ENCODE results near the gene PPP1R15B.
A peak's percentile ranks its signal among the peaks of the same experiment; 100 is the strongest.

The PPP1R15B gene

DNA sequence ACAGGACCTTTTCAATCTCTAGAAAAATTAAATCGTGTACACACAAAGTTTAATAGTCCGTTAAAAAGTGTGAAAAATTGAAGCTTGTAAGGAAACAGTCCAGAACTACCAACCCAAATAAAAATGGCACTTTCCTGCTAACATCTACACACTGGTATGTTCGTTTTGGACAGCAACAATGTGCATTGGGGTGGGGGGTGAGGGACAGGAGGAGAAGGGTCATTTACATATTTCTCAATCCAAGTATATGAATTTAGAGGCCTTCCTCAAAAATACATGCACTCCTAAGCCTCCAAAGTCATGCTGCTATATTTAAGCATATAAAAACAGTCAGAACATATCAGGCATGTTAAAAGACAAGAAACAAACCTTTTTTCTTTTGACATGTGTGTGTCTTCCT lies 2.5 kb downstream of the PPP1R15B start:
- peak overlapping the region; percentile 73 for H3K4me3 ChIP-seq (ENCODE audit: low read depth, low read length)
- TF ChIP-seq, protein P1, sequence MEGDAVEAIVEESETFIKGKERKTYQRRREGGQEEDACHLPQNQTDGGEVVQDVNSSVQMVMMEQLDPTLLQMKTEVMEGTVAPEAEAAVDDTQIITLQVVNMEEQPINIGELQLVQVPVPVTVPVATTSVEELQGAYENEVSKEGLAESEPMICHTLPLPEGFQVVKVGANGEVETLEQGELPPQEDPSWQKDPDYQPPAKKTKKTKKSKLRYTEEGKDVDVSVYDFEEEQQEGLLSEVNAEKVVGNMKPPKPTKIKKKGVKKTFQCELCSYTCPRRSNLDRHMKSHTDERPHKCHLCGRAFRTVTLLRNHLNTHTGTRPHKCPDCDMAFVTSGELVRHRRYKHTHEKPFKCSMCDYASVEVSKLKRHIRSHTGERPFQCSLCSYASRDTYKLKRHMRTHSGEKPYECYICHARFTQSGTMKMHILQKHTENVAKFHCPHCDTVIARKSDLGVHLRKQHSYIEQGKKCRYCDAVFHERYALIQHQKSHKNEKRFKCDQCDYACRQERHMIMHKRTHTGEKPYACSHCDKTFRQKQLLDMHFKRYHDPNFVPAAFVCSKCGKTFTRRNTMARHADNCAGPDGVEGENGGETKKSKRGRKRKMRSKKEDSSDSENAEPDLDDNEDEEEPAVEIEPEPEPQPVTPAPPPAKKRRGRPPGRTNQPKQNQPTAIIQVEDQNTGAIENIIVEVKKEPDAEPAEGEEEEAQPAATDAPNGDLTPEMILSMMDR (IDR thresholded peaks at IDR 0.05; ENCODE audit: insufficient read depth, low read length, missing control alignments), result no peak
- ChIA-PET POLR2A (no interaction called here), CTCF (interaction anchor here (1.3 to 4.9 kb wide), 8 partner anchors 8 to 202 kb away, joined by 4 to 111 read pairs (median 10); partner anchors contain the start of gene PIK3C2B)
- DNase-seq (ENCODE audit: low read depth, low spot score), result no peak

DNA sequence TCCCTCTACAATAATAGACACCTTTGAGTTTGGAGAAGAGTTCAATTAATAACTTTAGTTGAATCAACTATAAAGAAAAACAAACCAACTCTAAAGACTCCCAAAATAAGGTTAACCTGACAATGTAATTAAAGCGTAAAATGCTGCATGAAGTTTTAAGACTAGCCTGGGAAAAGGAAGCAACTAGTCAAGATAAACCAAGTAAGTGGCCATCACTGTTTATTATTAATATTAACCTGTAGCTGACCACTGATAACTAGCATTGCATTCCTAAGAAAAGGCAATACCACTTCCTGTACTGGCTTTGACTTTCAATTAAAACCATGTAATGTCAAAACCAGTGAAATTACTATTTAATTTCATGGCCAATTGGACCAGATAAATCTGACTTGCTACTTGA lies 3.0 kb downstream of the PPP1R15B start:
- ChIA-PET POLR2A (no interaction called here), CTCF (interaction anchor here (0.7 to 4.9 kb wide), 10 partner anchors 9 to 201 kb away, joined by 3 to 111 read pairs (median 7); partner anchors contain the start of genes GOLT1A and PIK3C2B)
- TF ChIP-seq, protein P1 (IDR thresholded peaks at IDR 0.05; ENCODE audit: insufficient read depth, low read length, missing control alignments), result no peak
- no peak for DNase-seq (ENCODE audit: low read depth, low spot score)
- peak overlapping the region; percentile 73 for H3K4me3 ChIP-seq (ENCODE audit: low read depth, low read length)

DNA sequence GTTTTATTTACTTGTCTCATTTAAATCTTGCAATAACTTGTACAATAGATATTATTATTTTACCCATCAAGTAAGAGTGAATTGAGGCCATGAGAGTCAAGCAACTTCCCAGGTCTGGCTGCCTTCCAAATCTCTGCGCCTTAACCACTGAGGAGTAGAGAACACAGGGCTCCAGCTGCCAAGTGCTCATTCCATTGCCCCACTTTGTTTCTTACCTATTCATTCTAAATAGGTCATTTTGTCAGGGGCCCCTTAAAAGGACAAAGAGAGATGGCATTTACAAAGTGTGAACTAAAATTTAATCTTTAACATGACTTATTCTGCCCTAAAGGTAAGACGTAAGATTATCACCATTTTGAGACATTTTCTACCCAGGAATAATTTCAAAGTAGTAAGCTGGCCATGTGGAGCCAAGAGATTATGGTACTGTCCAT lies 3.5 kb downstream of the PPP1R15B start:
- ChIA-PET CTCF (interaction anchor here (0.7 to 4.9 kb wide), 17 partner anchors 9 to 399 kb away, joined by 3 to 111 read pairs (median 6); partner anchors contain the start of genes GOLT1A and PIK3C2B), POLR2A (interaction anchor here (1.0 to 1.5 kb wide), 2 partner anchors 9 to 149 kb away, joined by 3 to 6 read pairs; no protein-coding TSS in a partner anchor)
- H3K4me3 ChIP-seq (ENCODE audit: low read depth, low read length), result peak overlapping the region; percentile 73
- DNase-seq (ENCODE audit: low read depth, low spot score), result no peak
- TF ChIP-seq, protein P1 (IDR thresholded peaks at IDR 0.05; ENCODE audit: insufficient read depth, low read length, missing control alignments), result no peak

DNA sequence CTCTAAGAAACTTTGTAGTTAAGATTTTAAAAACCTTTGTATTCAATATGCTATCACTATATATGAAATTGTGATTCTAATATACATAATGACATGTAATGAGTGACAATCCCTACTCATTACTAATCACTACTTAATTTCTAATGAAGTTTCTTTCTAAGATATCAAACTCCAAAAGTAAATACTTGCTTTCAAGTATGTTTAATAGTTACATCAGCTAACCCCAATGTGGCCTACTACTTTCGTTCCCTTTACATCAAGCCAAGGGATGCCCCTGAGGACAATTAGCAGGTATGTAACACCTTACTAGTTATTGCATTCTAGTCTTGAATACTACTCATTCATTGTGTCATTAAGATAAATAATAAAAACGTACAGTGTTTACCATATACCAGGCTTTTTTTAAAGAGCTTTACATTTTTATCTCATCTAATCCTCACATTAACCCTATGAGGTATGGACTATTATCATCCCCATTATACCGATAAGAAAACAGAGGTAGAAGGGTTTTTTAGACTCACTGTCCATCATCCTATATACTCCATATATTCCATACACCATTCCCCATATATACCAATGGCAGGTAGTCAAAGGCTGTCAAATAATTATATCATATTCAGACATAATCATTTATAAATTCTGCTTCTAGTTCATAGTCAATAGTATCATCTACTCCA lies 4.2 kb downstream of the PPP1R15B start:
- POLR2A ChIA-PET, result interaction anchor here (1.0 to 1.5 kb wide), 2 partner anchors 10 to 149 kb away, joined by 3 to 6 read pairs; no protein-coding TSS in a partner anchor
- CTCF ChIA-PET, result interaction anchor here (0.7 to 4.9 kb wide), 16 partner anchors 9 to 400 kb away, joined by 3 to 111 read pairs (median 6); partner anchors contain the start of gene GOLT1A
- TF ChIP-seq, protein P1 (IDR thresholded peaks at IDR 0.05; ENCODE audit: insufficient read depth, low read length, missing control alignments), result no peak
- DNase-seq (ENCODE audit: low read depth, low spot score), result no peak
- peak overlapping the region; percentile 73 for H3K4me3 ChIP-seq (ENCODE audit: low read depth, low read length)

DNA sequence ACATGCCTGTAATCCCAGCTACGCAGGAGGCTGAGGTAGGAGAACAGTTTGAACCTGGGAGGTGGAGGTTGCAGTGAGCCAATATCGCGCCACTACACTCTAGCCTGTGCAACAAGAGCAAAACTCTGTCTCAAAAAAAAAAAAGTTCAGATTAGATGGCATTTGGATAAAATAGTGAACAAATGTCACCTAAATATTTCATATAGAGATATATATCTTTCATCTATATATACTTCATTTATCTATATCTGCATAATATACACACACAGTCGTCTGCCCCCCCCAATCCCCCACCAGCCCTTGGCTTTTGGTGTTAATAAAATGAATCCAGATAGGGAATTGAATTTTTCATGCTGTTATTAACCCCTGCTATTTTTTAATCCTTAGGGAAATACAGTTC lies 5.0 kb downstream of the PPP1R15B start:
- no peak for DNase-seq (ENCODE audit: low read depth, low spot score)
- ChIA-PET CTCF (interaction anchor here (0.8 to 4.9 kb wide), 8 partner anchors 9 to 99 kb away, joined by 3 to 111 read pairs (median 5); no protein-coding TSS in a partner anchor), POLR2A (interaction anchor here (1.5 kb wide), 1 partner anchor 11 kb away, joined by 6 read pairs; no protein-coding TSS in a partner anchor)
- peak overlapping the region; percentile 73 for H3K4me3 ChIP-seq (ENCODE audit: low read depth, low read length)
- TF ChIP-seq, protein P1 (IDR thresholded peaks at IDR 0.05; ENCODE audit: insufficient read depth, low read length, missing control alignments), result no peak

DNA sequence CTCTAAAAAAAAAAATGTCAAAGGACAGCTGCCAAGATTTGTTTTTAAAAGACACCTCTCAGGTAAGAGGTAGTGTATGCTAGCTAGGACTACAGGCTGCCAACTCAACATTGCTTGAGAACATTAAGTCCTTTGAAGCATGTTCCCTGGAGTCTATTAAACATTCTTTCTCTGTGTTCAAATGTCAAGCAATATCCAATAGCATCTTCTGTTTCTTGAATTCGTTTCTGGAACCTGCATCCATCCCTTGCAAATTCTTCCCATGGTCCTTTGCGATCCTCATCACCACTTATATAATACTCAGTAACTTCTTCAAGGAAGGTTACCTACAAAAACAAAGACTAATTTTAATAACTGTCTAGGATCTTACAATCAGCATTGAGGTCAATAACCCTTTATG lies 5.6 kb downstream of the PPP1R15B start:
- CTCF ChIA-PET, result interaction anchor here (0.8 to 2.4 kb wide), 3 partner anchors 33 to 199 kb away, joined by 3 to 7 read pairs (median 3); no protein-coding TSS in a partner anchor
- POLR2A ChIA-PET, result no interaction called here
- H3K4me3 ChIP-seq (ENCODE audit: low read depth, low read length), result peak overlapping the region; percentile 20; the same call in 1 of the 2 replicates
- TF ChIP-seq, protein P1 (IDR thresholded peaks at IDR 0.05; ENCODE audit: insufficient read depth, low read length, missing control alignments), result no peak
- DNase-seq (ENCODE audit: low read depth, low spot score), result no peak

Measured in AG04449 (cell line).